ENCODE data around the gene ZBTB7A.

The ZBTB7A gene

DNA sequence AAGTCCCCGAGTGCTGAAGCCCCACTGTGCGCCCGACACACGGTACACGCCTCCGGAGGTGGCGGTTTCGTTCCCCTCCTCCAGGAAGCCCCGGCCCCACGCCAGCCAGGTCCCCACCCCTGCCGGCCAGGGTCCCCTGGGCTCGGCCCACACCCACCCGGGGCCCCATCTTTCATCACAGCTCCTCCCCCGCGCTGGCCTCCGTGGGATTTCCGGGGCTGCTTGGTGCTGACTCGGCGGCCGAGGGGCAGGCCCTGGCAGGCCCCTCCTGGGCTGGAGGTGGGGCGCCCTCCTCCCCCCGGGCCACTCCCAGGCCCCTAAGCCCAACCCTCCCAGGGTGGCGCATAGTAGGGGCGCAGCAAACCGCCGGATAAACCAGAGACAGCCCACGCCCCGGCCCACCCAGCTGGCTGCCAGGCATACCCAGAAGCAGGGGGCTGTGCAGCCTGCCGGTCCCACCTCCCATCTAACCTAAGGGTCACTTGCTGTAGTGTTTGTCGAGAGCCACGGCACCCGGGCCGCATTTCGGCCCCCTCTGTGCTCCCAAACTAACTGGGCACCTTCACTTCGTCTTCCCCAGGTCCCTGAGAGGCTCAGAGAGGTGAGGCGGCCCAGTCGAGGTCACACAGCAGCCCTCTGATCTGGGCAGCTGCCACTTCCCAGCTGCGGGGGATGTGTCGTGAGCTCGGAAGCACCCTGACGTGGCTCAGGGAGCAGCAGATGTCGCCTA is 6.6 kb downstream of the ZBTB7A start:
- TF ChIP-seq, protein P1, sequence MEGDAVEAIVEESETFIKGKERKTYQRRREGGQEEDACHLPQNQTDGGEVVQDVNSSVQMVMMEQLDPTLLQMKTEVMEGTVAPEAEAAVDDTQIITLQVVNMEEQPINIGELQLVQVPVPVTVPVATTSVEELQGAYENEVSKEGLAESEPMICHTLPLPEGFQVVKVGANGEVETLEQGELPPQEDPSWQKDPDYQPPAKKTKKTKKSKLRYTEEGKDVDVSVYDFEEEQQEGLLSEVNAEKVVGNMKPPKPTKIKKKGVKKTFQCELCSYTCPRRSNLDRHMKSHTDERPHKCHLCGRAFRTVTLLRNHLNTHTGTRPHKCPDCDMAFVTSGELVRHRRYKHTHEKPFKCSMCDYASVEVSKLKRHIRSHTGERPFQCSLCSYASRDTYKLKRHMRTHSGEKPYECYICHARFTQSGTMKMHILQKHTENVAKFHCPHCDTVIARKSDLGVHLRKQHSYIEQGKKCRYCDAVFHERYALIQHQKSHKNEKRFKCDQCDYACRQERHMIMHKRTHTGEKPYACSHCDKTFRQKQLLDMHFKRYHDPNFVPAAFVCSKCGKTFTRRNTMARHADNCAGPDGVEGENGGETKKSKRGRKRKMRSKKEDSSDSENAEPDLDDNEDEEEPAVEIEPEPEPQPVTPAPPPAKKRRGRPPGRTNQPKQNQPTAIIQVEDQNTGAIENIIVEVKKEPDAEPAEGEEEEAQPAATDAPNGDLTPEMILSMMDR (IDR thresholded peaks at IDR 0.05; ENCODE audit: low read depth, low read length), result no peak
- in situ Hi-C loops (cut with HindIII; ENCODE audit: low sequenced_read_pairs), result no loop called here
- no peak for DNase-seq (ENCODE audit: low read depth, low spot score)
- H3K4me3 ChIP-seq (ENCODE audit: low read depth, low read length), result no peak overlapping the region

DNA sequence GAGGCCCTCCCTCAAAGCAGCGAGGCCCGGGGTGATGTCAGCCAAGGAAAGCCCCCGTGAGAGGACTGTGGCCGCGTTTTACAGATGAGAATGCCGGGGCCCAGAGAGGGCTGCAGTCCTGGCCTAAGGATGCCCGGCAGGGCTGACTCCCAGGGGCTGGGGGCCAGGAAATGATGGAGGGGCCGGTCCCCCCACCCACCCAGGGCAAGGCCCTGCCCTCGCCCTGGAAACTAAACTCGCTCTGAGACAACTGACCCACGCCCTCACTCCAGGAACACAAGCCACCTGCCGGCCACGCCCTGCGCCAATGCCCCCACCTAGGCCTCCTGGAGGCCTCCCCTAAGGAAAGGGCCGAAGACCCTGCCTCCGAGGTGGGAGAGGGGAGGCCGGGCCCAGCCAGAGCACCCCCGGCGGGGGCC is 7.2 kb downstream of the ZBTB7A start:
- no peak overlapping the region for H3K4me3 ChIP-seq (ENCODE audit: low read depth, low read length)
- TF ChIP-seq, protein P1 (IDR thresholded peaks at IDR 0.05; ENCODE audit: low read depth, low read length), result no peak
- in situ Hi-C loops (cut with HindIII; ENCODE audit: low sequenced_read_pairs), result no loop called here
- DNase-seq (ENCODE audit: low read depth, low spot score), result no peak

DNA sequence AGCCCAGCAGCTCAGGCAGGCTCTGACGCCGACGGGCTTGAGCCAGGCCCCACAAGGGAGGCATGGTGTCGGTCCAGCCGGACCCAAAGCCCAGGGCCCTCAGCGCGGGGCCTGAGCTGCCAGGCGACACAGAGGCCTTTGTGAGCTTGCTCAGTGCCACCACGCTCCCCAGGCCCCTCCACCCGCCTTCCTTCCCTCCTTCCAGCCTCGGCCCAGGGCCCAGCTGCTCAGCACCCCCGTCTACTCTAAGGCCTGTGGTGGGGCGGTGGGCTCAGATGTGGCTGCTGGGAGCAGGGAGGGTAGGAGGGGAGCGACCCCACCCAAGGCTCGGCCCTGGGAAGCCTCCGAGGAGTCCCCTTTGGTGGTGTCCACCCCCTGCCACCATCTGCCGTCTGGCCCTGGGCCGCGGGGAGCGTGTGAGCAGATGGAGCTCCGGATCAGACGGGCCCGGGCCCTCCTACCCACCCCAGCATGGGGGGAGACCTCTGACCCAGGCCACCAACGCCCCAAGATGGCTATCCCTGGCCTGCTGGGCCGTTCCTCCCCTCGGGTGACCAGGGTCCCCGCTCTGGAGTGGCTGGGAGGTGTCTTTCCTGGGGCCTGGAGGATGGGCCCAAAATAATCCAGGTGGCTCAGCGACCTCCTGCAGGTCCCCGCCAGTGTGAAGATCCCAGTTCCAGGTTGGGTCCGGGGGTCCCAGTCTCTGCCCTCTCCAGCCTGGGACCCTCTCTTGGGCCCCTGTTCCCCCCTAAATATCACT is 7.8 kb downstream of the ZBTB7A start:
- in situ Hi-C loops (cut with HindIII; ENCODE audit: low sequenced_read_pairs), result no loop called here
- DNase-seq (ENCODE audit: low read depth, low spot score), result no peak
- TF ChIP-seq, protein P1 (IDR thresholded peaks at IDR 0.05; ENCODE audit: low read depth, low read length), result no peak
- H3K4me3 ChIP-seq (ENCODE audit: low read depth, low read length), result no peak overlapping the region

DNA sequence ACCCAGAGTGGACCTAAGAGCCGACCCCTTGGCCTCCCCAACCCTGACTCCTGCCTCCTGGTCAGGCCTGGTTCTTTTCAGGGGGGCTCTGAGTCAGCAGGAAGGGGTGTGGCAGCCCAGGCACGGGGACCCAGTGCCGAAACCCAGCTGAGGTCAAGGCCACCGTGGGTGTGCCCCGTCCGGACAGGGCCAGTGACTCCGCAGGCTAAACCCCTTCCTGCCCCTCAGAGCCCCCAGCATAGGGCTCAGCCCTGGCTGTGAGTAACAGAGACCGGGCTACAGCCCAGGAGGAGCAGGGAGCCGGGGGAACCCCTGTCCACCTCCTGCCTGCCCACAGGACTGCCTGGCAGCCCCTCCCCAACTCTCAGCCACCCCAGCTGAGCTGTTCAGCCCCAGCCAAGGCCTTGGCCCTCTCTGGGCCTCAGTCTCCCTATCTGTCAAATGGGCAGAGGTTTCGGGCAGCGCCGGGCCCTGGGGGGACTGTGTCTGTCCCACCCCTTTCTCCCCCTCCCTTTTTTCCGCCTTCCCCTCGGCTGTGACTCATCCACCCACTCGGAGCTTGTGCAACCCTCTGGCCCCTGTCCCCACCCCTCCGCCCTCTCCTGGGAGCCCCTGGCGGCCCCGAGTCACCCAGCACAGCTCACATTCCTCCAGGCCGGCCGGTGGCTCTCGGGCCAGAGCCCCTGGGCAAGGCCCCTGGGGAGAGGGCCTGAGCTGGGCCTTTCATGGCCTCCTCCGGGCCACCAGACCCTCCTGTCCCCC is 8.6 kb downstream of the ZBTB7A start:
- peak; percentile 79 for DNase-seq (ENCODE audit: low read depth, low spot score)
- TF ChIP-seq, protein P1 (IDR thresholded peaks at IDR 0.05; ENCODE audit: low read depth, low read length), result peak; percentile 21
- in situ Hi-C loops (cut with HindIII; ENCODE audit: low sequenced_read_pairs), result no loop called here
- no peak overlapping the region for H3K4me3 ChIP-seq (ENCODE audit: low read depth, low read length)

DNA sequence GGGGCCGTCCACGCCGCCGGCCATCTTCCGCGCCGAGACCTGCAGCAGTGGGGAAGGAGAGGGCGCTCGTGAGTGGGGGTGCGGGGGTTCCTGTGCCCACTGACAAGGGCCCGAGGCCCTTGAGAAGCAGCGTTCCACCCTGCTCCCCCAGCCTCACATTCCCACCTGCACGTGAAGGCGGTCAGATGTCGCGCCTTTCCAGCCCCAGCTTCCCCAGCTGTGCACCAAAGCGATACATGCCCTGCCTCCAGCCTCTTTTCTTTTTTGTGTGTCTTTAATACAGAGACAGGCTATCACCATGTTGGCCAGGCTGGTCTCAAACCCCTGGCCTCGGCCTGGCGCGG is 11.5 kb downstream of the ZBTB7A start:
- DNase-seq (ENCODE audit: low read depth, low spot score), result no peak
- in situ Hi-C loops (cut with HindIII; ENCODE audit: low sequenced_read_pairs), result no loop called here
- H3K4me3 ChIP-seq (ENCODE audit: low read depth, low read length), result no peak overlapping the region
- TF ChIP-seq, protein P1 (IDR thresholded peaks at IDR 0.05; ENCODE audit: low read depth, low read length), result no peak

DNA sequence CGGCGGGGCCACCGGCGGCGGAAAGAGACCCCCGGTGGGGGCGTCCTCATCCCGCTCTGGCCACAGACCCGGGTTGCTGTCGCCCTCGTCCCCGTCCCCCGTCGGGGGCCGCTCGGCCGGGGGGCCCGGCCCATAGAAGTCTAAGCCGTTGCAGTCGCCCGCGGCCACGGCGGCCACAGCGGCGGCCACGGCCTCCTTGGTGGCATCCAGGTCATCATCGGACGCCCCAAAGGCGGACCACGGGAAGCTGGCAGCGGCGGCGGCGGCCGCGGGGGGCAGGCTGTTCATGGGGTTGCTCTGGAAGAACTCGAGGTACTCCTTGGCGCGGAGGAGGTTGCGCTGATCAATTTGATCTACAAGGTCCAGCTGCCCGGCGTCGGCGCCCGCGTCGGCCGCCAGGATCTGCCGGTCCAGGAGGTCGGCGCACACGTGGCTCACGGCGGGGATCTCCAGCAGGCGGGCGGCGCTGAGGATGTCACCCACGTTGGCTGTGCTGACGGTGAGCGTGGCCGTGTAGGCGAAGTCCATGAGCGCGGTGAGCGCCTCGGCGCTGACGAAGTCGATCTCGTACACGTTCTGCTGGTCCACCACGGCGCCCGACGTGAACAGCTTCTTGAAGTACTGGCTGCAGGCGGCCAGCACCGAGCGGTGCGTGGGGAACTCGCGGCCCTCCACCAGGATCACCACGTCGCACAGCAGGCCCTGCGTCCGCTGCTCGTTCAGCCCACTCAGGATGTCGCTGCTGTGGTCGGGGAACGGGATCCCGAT is 12.1 kb downstream of the ZBTB7A start:
- no peak for DNase-seq (ENCODE audit: low read depth, low spot score)
- TF ChIP-seq, protein P1 (IDR thresholded peaks at IDR 0.05; ENCODE audit: low read depth, low read length), result no peak
- in situ Hi-C loops (cut with HindIII; ENCODE audit: low sequenced_read_pairs), result no loop called here
- no peak overlapping the region for H3K4me3 ChIP-seq (ENCODE audit: low read depth, low read length)

All from astrocyte of the spinal cord (primary cell).